Measurements from ENCODE around the gene C9orf85.

DNA sequence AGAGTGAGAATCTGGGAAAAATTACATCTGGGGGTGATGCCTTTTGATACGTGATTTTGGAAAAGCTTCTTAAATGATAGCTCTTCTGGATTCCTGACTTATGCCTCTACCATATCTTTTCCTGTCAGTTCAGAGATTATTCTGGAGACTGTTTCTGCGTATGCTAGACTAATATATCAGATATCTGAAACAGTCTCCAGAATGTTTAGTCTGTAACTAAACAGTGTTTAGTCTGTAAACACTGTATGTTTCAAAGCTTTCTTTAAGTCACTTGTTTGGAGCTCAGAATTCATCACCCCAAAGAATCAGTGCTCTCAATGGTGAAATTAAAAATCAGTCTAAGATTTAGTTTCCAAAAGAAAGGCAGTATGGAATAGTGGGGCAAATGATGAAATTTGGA is 19.7 kb downstream of the C9orf85 start:
- TF ChIP-seq, protein P1, sequence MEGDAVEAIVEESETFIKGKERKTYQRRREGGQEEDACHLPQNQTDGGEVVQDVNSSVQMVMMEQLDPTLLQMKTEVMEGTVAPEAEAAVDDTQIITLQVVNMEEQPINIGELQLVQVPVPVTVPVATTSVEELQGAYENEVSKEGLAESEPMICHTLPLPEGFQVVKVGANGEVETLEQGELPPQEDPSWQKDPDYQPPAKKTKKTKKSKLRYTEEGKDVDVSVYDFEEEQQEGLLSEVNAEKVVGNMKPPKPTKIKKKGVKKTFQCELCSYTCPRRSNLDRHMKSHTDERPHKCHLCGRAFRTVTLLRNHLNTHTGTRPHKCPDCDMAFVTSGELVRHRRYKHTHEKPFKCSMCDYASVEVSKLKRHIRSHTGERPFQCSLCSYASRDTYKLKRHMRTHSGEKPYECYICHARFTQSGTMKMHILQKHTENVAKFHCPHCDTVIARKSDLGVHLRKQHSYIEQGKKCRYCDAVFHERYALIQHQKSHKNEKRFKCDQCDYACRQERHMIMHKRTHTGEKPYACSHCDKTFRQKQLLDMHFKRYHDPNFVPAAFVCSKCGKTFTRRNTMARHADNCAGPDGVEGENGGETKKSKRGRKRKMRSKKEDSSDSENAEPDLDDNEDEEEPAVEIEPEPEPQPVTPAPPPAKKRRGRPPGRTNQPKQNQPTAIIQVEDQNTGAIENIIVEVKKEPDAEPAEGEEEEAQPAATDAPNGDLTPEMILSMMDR (IDR thresholded peaks at IDR 0.05), result no peak
- no peak for TF ChIP-seq POLR2A (IDR thresholded peaks at IDR 0.05)
